ENCODE results near the gene DHX8. TPM values are rescaled to one million over a fixed set of nuclear protein-coding genes. Genes with fewer than 3 reads are reported as not detected.

Gene DHX8
- total and polyA plus RNA-seq, 2 of the 8 experiments (the other 6 are each of a cell fraction or from before 2014, with no cell fraction given): 30.5 to 59.4 TPM

DNA sequence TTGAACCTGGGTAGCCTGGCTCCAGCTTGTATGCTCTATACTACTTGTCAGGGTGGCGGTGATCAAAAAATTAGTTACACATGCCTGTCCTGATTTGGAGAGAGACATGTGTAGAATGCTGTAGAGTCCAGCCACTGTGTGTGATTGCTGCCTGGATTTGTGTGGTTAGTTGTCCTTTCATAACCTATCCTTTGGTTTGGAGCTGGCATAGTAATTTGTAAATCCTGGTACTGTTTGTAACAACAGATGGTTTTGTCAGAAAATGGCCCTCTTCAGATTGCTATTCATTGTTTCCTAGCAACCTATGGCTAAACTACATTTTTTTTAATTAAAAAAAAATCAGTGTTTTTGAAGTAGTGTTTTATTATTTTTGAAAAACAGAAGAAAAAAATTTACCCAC is 31.9 kb downstream of the DHX8 start:
- Histone ChIP-seq H4K8ac (ENCODE audit: extremely low read depth, insufficient read depth, low read length) (no peak overlapping the region), H3K4me2 (ENCODE audit: insufficient read depth in 1 of 2, low read depth in 2 of 2, low read length in 2 of 2) (no peak overlapping the region), H2BK20ac (ENCODE audit: low read length) (no peak overlapping the region), H3K23me2 (ENCODE audit: low read depth, low read length) (no peaks in the 10 kb centered on the region), H3K14ac (ENCODE audit: insufficient read length) (no peak overlapping the region), H3K27me3 (replicated peaks in 1 of 4; ENCODE audit: control insufficient read depth in 3 of 4, extremely low read depth in 1 of 4, insufficient read depth in 3 of 4, low read length in 3 of 4) (no peaks in the 10 kb centered on the region), H3K4me3 (ENCODE audit: extremely low read depth in 1 of 4, insufficient read depth in 2 of 4, low read depth in 3 of 4, low read length in 4 of 4) (no peak overlapping the region), H4K20me1 (replicated peaks in 1 of 2; ENCODE audit: control insufficient read depth in 1 of 2, insufficient read depth in 2 of 2, low read length in 2 of 2) (peaks cover 0 to 2% of the 10 kb centered on the region in 2 experiments), H3K4ac (replicated peaks; ENCODE audit: insufficient read length, low read depth, low read length) (no peak overlapping the region), H3K27ac (ENCODE audit: low read depth, low read length) (no peak overlapping the region), H3K36me3 (ENCODE audit: control insufficient read depth in 2 of 4, insufficient read depth in 4 of 4, low read length in 3 of 4) (peaks cover 8 to 56% (median 31%) of the 10 kb centered on the region in 4 experiments), H2AFZ (ENCODE audit: low read length) (no peak overlapping the region), H3K18ac (ENCODE audit: extremely low read depth, low read length) (no peak overlapping the region), H2AK5ac (ENCODE audit: low read depth, low read length) (no peak overlapping the region), H2BK15ac (ENCODE audit: low read length) (no peak overlapping the region), H3K56ac (replicated peaks; ENCODE audit: insufficient read length, low read depth, low read length) (no peak overlapping the region), H2BK5ac (ENCODE audit: low read depth, low read length) (no peak overlapping the region), H4K5ac (ENCODE audit: insufficient read length, low read depth, low read length) (no peak overlapping the region), H3K23ac (ENCODE audit: insufficient read length) (no peak overlapping the region), H2BK12ac (ENCODE audit: low read depth, low read length) (no peak overlapping the region), H3K9ac (replicated peaks in 1 of 4; ENCODE audit: extremely low read depth in 1 of 4, low read depth in 3 of 4, low read length in 3 of 4) (no peak overlapping the region), H4K91ac (replicated peaks; ENCODE audit: insufficient read length, low read length) (no peak overlapping the region), H2BK120ac (replicated peaks; ENCODE audit: low read depth, low read length) (no peak overlapping the region), H3K4me1 (replicated peaks in 1 of 4; ENCODE audit: control insufficient read depth in 3 of 4, insufficient read depth in 4 of 4, low read length in 3 of 4) (no peaks in the 10 kb centered on the region), H3K9me3 (ENCODE audit: insufficient read depth in 2 of 2, low read depth in 1 of 2, low read length in 1 of 2) (no peaks in the 10 kb centered on the region), H3K79me2 (ENCODE audit: control insufficient read depth in 1 of 2, insufficient read depth in 2 of 2, low read length in 2 of 2) (no peaks in the 10 kb centered on the region), H3K79me1 (ENCODE audit: low read depth, low read length) (no peaks in the 10 kb centered on the region)
- WGBS, 2 experiments (ENCODE audit: extremely low coverage in 1 of 2, insufficient coverage in 1 of 2, insufficient read length in 1 of 2, insufficient replicate concordance in 2 of 2, low coverage in 1 of 2, low lambda C conversion rate in 2 of 2, missing lambda C conversion rate in 1 of 2): 100% methylated on average over 1 of the region's 1 CpG; no CpG with 5 or more reads in 1 of the 2 experiments
- ChIA-PET CTCF (ENCODE audit: partially characterized antibody) (interaction anchor here (0.8 to 1.4 kb wide), 10 partner anchors 10 to 250 kb away, joined by 3 to 6 read pairs (median 4); partner anchors contain the start of gene DHX8), POLR2A (ENCODE audit: partially characterized antibody) (interaction anchor here (0.6 to 1.0 kb wide), 3 partner anchors 10 to 48 kb away, joined by 3 to 4 read pairs (median 4); no protein-coding TSS in a partner anchor)
- no peak for FAIRE-seq
- DNase-seq (ENCODE audit: low read depth in 1 of 2, low spot score in 2 of 2): no peak
- TF ChIP-seq CBX8 (IDR thresholded peaks at IDR 0.05; ENCODE audit: borderline replicate concordance, low read depth, low read length): no peak
- TF ChIP-seq SIRT6 (IDR thresholded peaks at IDR 0.05; ENCODE audit: low read length): no peak
- TF ChIP-seq SP1 (IDR thresholded peaks at IDR 0.05; ENCODE audit: low read depth, low read length): no peak
- TF ChIP-seq CBX5 (IDR thresholded peaks at IDR 0.05; ENCODE audit: low read depth, low read length): no peak
- TF ChIP-seq SAP30 (IDR thresholded peaks at IDR 0.05; ENCODE audit: insufficient read depth, insufficient replicate concordance, low read length): no peak
- TF ChIP-seq EP300 (IDR thresholded peaks at IDR 0.05; ENCODE audit: borderline replicate concordance in 1 of 2, low read depth in 2 of 2, low read length in 2 of 2): no peak
- TF ChIP-seq BCL11A (IDR thresholded peaks at IDR 0.05; ENCODE audit: low read depth in 2 of 2, low read length in 2 of 2): no peak
- no peak for TF ChIP-seq JUND (IDR thresholded peaks at IDR 0.05; ENCODE audit: low read length)
- no peak for TF ChIP-seq GABPA (IDR thresholded peaks at IDR 0.05; ENCODE audit: borderline replicate concordance, insufficient read depth, low read length)
- no peak for TF ChIP-seq ZNF274 (IDR thresholded peaks at IDR 0.05; ENCODE audit: borderline replicate concordance, extremely low read depth, low read length)
- no peak for TF ChIP-seq TAF1 (IDR thresholded peaks at IDR 0.05; ENCODE audit: low read depth, low read length)
- TF ChIP-seq SIX5 (IDR thresholded peaks at IDR 0.05; ENCODE audit: low read depth, low read length): no peak
- no peak for TF ChIP-seq SUZ12 (IDR thresholded peaks at IDR 0.05; ENCODE audit: low read length)
- TF ChIP-seq JUN (IDR thresholded peaks at IDR 0.05; ENCODE audit: low read depth, low read length): no peak

Data from H1 (cell line).